Left renal pelvis (tissue), 4 donors: Measurements from ENCODE around the gene ADAM8. TPM values are rescaled to one million over a fixed set of nuclear protein-coding genes. Genes with fewer than 3 reads are reported as not detected.
"Not testable (repeated sequence)": the region's sequence is repeated elsewhere in the genome, so short reads cannot be mapped to it uniquely, and the experiment has no call there.

Source experiments
- DNase-seq, 4 donors: peaks; one replicate each; pipeline ENCODE4 v3.0.0-alpha.2; 2013; ENCODE audit warnings: low read depth in 4 of 4, low spot score in 3 of 4
- polyA plus RNA-seq, 4 donors: library from polyadenylated mRNA; unstranded; fragments of 120-200 nt; gene quantifications; one replicate each; pipeline ENCODE4 v1.2.1, GENCODE V29; 2013; ENCODE audit not compliant: insufficient read length in 4 of 4

Gene ADAM8
- 1 to 10 TPM in 3 of 4 donors, under 1 TPM in 1; 0.99 to 5.0 (median 2.1) TPM for polyA plus RNA-seq

GRCh38 chr10:133276435-133277201 is at the start of gene ADAM8:
Gene ADAM8 (minus strand): TSS chr10:133276868. CDS start chr10:133276817, 51 bp downstream.
- no peak for DNase-seq

GRCh38 chr10:133326223-133326551 is 49.5 kb upstream of the ADAM8 start:
- no peak for DNase-seq

- DNase-seq: no peak
These were observed 49.0 kb upstream of the ADAM8 start for GRCh38 chr10:133325440-133326222.

- DNase-seq: no peak
These were observed 48.2 kb upstream of the ADAM8 start for GRCh38 chr10:133324857-133325260.

GRCh38 chr10:133324198-133324792 is 47.6 kb upstream of the ADAM8 start:
- DNase-seq: no peak

- DNase-seq: not testable (repeated sequence)
These were observed 45.5 kb upstream of the ADAM8 start for GRCh38 chr10:133322064-133322709.

GRCh38 chr10:133320852-133321422 is 44.3 kb upstream of the ADAM8 start:
- DNase-seq: not testable (repeated sequence)

GRCh38 chr10:133318494-133319127 is 41.9 kb upstream of the ADAM8 start:
- DNase-seq: no peak

- no peak for DNase-seq
These were observed 40.1 kb upstream of the ADAM8 start for GRCh38 chr10:133316732-133317131.

GRCh38 chr10:133316266-133316665 is 39.6 kb upstream of the ADAM8 start:
- no peak for DNase-seq

- no peak for DNase-seq
These were observed 39.2 kb upstream of the ADAM8 start for GRCh38 chr10:133315847-133316246.

- no peak for DNase-seq
These were observed 38.2 kb upstream of the ADAM8 start for GRCh38 chr10:133314911-133315310.

GRCh38 chr10:133313192-133313591 is 36.5 kb upstream of the ADAM8 start:
- DNase-seq: no peak

GRCh38 chr10:133312769-133313145 is 36.1 kb upstream of the ADAM8 start:
- DNase-seq: no peak

GRCh38 chr10:133312016-133312768 is 35.5 kb upstream of the ADAM8 start:
- DNase-seq: no peak

GRCh38 chr10:133311570-133311969 is 34.9 kb upstream of the ADAM8 start:
- no peak for DNase-seq

GRCh38 chr10:133310789-133311188 is 34.1 kb upstream of the ADAM8 start:
- DNase-seq: no peak

- no peak for DNase-seq
These were observed 33.7 kb upstream of the ADAM8 start for GRCh38 chr10:133310399-133310755.

GRCh38 chr10:133309720-133310398 is 33.2 kb upstream of the ADAM8 start:
- DNase-seq: no peak
